ENCODE data around the gene TMEM242. TPM values are rescaled to one million over a fixed set of nuclear protein-coding genes. Genes with fewer than 3 reads are reported as not detected.

The TMEM242 gene
- polyA plus RNA-seq, 1 donor from 2014 or later, result 17.6 TPM

DNA sequence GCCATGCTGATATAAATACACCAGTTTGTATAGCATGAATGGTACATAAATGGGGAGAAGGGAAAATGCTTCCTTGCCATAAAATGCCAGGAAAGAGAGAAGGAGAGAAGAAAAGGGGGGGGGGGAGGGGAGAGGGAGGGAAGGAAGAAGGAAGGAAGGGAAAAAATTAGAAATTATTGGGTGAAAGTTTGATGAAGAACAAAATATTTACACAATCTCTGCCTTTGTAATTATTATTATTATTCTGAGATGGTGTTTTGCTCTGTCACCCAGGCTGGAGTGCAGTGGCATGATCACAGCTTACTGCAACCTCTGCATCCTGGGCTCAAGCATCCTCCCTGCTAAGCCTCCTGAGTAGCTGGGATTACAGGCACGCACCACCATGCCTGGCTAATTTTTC lies 47.4 kb upstream of the TMEM242 start:
- Histone ChIP-seq H3K4me3 (ENCODE audit: low read length) (no peak overlapping the region), H3K79me2 (replicated peaks; ENCODE audit: insufficient read depth, low read length) (no peaks in the 10 kb centered on the region), H4K20me1 (ENCODE audit: insufficient read depth) (no peaks in the 10 kb centered on the region), H3K4me2 (ENCODE audit: low read length) (no peak overlapping the region), H2AFZ (ENCODE audit: low read depth, low read length) (no peak overlapping the region), H3K27ac (ENCODE audit: low read length) (no peak overlapping the region), H3K36me3 (ENCODE audit: insufficient read depth, low read length) (no peaks in the 10 kb centered on the region), H3K9ac (ENCODE audit: low read length) (no peak overlapping the region), H3F3A (ENCODE audit: insufficient read depth, low read length, poor library complexity, severe bottlenecking) (no peaks in the 10 kb centered on the region), H3K27me3 (ENCODE audit: insufficient read depth, low read depth, low read length) (no peaks in the 10 kb centered on the region), H3K9me3 (ENCODE audit: low read length) (no peaks in the 10 kb centered on the region), H3K9me2 (ENCODE audit: insufficient read depth, low read length) (no peaks in the 10 kb centered on the region)
- TF ChIP-seq EZH2 (IDR thresholded peaks at IDR 0.05; ENCODE audit: borderline replicate concordance, insufficient read depth, low read length, poor library complexity, severe bottlenecking), result no peak
- TF ChIP-seq MXI1 (conservative IDR thresholded peaks at IDR 0.05; ENCODE audit: poor library complexity, severe bottlenecking), result no peak
- no peak for TF ChIP-seq TAF1 (IDR thresholded peaks at IDR 0.05; ENCODE audit: low read depth)
- TF ChIP-seq RAD21 (conservative IDR thresholded peaks at IDR 0.05), result no peak

DNA sequence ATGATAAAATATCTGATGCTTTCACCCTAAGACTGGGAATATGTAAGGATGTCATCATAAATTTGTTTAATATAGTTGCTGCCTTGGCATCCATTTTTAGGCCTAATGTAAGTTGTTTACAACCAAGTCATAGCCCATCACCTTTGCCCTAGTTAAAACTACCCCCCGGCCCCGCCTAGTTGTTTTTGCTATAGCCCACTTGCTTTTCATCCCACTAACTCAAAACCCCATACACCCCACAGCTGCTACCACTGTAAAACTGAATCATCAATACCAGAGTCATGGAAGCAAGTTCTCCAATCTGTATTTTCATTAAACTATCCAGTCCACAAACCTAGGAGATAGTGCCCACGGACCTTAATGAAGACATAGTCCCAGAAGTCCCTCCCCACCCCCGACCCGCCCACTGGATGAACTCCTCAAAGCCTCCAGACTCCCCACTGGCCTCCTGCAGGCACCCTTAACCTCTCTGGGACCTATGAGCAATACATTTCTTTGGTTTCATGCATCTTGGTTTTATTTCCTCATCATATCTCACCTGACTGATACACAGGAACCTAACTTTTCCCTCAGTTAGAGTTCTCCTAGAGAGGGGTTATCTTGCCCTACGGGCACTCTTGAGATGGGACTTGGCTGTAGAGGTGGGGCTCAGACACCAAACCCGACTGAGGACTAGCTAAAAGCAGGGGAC lies 45.2 kb upstream of the TMEM242 start:
- H3K27ac ChIP-seq (ENCODE audit: low read length), result no peak overlapping the region
- H3K9me3 ChIP-seq (ENCODE audit: low read length), result no peaks in the 10 kb centered on the region
- no peaks in the 10 kb centered on the region for H3K9me2 ChIP-seq (ENCODE audit: insufficient read depth, low read length)
- H3K9ac ChIP-seq (ENCODE audit: low read length), result no peak overlapping the region
- no peak overlapping the region for H2AFZ ChIP-seq (ENCODE audit: low read depth, low read length)
- H3K36me3 ChIP-seq (ENCODE audit: insufficient read depth, low read length), result no peaks in the 10 kb centered on the region
- TF ChIP-seq TAF1 (IDR thresholded peaks at IDR 0.05; ENCODE audit: low read depth) (no peak), EZH2 (IDR thresholded peaks at IDR 0.05; ENCODE audit: borderline replicate concordance, insufficient read depth, low read length, poor library complexity, severe bottlenecking) (no peak), EP300 (conservative IDR thresholded peaks at IDR 0.05; ENCODE audit: poor library complexity, severe bottlenecking) (no peak), SMC3 (conservative IDR thresholded peaks at IDR 0.05; ENCODE audit: poor library complexity) (no peak), RAD21 (conservative IDR thresholded peaks at IDR 0.05) (no peak), MXI1 (conservative IDR thresholded peaks at IDR 0.05; ENCODE audit: poor library complexity, severe bottlenecking) (no peak), POLR2AphosphoS5 (IDR thresholded peaks at IDR 0.05) (no peak)
- TF ChIP-seq, protein P1, sequence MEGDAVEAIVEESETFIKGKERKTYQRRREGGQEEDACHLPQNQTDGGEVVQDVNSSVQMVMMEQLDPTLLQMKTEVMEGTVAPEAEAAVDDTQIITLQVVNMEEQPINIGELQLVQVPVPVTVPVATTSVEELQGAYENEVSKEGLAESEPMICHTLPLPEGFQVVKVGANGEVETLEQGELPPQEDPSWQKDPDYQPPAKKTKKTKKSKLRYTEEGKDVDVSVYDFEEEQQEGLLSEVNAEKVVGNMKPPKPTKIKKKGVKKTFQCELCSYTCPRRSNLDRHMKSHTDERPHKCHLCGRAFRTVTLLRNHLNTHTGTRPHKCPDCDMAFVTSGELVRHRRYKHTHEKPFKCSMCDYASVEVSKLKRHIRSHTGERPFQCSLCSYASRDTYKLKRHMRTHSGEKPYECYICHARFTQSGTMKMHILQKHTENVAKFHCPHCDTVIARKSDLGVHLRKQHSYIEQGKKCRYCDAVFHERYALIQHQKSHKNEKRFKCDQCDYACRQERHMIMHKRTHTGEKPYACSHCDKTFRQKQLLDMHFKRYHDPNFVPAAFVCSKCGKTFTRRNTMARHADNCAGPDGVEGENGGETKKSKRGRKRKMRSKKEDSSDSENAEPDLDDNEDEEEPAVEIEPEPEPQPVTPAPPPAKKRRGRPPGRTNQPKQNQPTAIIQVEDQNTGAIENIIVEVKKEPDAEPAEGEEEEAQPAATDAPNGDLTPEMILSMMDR (IDR thresholded peaks at IDR 0.05; ENCODE audit: poor library complexity, severe bottlenecking), result no peak
- TF ChIP-seq, protein P2, sequence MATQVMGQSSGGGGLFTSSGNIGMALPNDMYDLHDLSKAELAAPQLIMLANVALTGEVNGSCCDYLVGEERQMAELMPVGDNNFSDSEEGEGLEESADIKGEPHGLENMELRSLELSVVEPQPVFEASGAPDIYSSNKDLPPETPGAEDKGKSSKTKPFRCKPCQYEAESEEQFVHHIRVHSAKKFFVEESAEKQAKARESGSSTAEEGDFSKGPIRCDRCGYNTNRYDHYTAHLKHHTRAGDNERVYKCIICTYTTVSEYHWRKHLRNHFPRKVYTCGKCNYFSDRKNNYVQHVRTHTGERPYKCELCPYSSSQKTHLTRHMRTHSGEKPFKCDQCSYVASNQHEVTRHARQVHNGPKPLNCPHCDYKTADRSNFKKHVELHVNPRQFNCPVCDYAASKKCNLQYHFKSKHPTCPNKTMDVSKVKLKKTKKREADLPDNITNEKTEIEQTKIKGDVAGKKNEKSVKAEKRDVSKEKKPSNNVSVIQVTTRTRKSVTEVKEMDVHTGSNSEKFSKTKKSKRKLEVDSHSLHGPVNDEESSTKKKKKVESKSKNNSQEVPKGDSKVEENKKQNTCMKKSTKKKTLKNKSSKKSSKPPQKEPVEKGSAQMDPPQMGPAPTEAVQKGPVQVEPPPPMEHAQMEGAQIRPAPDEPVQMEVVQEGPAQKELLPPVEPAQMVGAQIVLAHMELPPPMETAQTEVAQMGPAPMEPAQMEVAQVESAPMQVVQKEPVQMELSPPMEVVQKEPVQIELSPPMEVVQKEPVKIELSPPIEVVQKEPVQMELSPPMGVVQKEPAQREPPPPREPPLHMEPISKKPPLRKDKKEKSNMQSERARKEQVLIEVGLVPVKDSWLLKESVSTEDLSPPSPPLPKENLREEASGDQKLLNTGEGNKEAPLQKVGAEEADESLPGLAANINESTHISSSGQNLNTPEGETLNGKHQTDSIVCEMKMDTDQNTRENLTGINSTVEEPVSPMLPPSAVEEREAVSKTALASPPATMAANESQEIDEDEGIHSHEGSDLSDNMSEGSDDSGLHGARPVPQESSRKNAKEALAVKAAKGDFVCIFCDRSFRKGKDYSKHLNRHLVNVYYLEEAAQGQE (IDR thresholded peaks at IDR 0.05; ENCODE audit: borderline replicate concordance), result no peak
- H3K79me2 ChIP-seq (replicated peaks; ENCODE audit: insufficient read depth, low read length), result no peaks in the 10 kb centered on the region
- no peaks in the 10 kb centered on the region for H3K27me3 ChIP-seq (ENCODE audit: insufficient read depth, low read depth, low read length)
- no peaks in the 10 kb centered on the region for H4K20me1 ChIP-seq (ENCODE audit: insufficient read depth)
- no peaks in the 10 kb centered on the region for H3F3A ChIP-seq (ENCODE audit: insufficient read depth, low read length, poor library complexity, severe bottlenecking)
- no peak overlapping the region for H3K4me3 ChIP-seq (ENCODE audit: low read length)
- H3K4me2 ChIP-seq (ENCODE audit: low read length), result no peak overlapping the region
